Measurements from ENCODE around the gene CELA3B. TPM values are rescaled to one million over a fixed set of nuclear protein-coding genes. Genes with fewer than 3 reads are reported as not detected.

CELA3B gene
- total and polyA plus RNA-seq, 2 of the 13 experiments (the other 11 are each of a cell fraction or from before 2014, with no cell fraction given), result 0.34 TPM; not detected in 1

GRCh38 chr1:22024485-22025367 is 47.9 kb downstream of the CELA3B start (continued):
- TF ChIP-seq EED (CRISPR knock-in tag; IDR thresholded peaks at IDR 0.05), result no peak
- peak; percentile 73 for TF ChIP-seq ZNF747 (CRISPR knock-in tag; IDR thresholded peaks at IDR 0.05; ENCODE audit: borderline replicate concordance)
- TF ChIP-seq KDM1A (CRISPR knock-in tag; IDR thresholded peaks at IDR 0.05), result peak; percentile 73; the same call in 1 of the 2 replicates
- no peak for TF ChIP-seq ZSCAN21 (CRISPR knock-in tag; IDR thresholded peaks at IDR 0.05; ENCODE audit: borderline replicate concordance)
- no peak for TF ChIP-seq JUND (CRISPR knock-in tag; IDR thresholded peaks at IDR 0.05)
- 0 out of 2 replicates have a peak, but pooled peaks have one; percentile 18 for TF ChIP-seq ZNF354B (CRISPR knock-in tag; IDR thresholded peaks at IDR 0.05)
- no peak for TF ChIP-seq ZNF790 (CRISPR knock-in tag; IDR thresholded peaks at IDR 0.05; ENCODE audit: borderline replicate concordance)
- no peak for TF ChIP-seq XRCC5 (optimal IDR thresholded peaks at IDR 0.05; ENCODE audit: low read length)
- TF ChIP-seq ZNF652 (CRISPR knock-in tag; IDR thresholded peaks at IDR 0.05; ENCODE audit: borderline replicate concordance, low read depth), result peak; percentile 70
- TF ChIP-seq ZNF841 (CRISPR knock-in tag; IDR thresholded peaks at IDR 0.05; ENCODE audit: borderline replicate concordance), result no peak
- TF ChIP-seq ZNF337 (CRISPR knock-in tag; IDR thresholded peaks at IDR 0.05; ENCODE audit: borderline replicate concordance, low read depth), result no peak
- no peak for TF ChIP-seq ZBTB8A (CRISPR knock-in tag; IDR thresholded peaks at IDR 0.05; ENCODE audit: borderline replicate concordance, low read depth)
- TF ChIP-seq MXD3 (CRISPR knock-in tag; IDR thresholded peaks at IDR 0.05), result no peak
- TF ChIP-seq ZNF225 (CRISPR knock-in tag; IDR thresholded peaks at IDR 0.05), result no peak
- TF ChIP-seq CCDC6 (CRISPR knock-in tag; IDR thresholded peaks at IDR 0.05), result no peak
- TF ChIP-seq ZNF850 (CRISPR knock-in tag; conservative IDR thresholded peaks at IDR 0.05), result no peak
- TF ChIP-seq ISL2 (CRISPR knock-in tag; IDR thresholded peaks at IDR 0.05), result no peak; the same call in 1 of the 2 replicates
- no peak for TF ChIP-seq PBX3 (CRISPR knock-in tag; IDR thresholded peaks at IDR 0.05; ENCODE audit: borderline replicate concordance)
- TF ChIP-seq ZFP41 (CRISPR knock-in tag; IDR thresholded peaks at IDR 0.05; ENCODE audit: borderline replicate concordance), result no peak
- TF ChIP-seq SKI (IDR thresholded peaks at IDR 0.05; ENCODE audit: partially characterized antibody), result no peak
- TF ChIP-seq SRF (IDR thresholded peaks at IDR 0.05; ENCODE audit: low read depth, low read length), result no peak
- TF ChIP-seq ZNF766 (CRISPR knock-in tag; IDR thresholded peaks at IDR 0.05; ENCODE audit: borderline replicate concordance), result no peak
- TF ChIP-seq ZFP36L1 (CRISPR knock-in tag; IDR thresholded peaks at IDR 0.05), result no peak
- no peak for TF ChIP-seq MBD4 (IDR thresholded peaks at IDR 0.05; ENCODE audit: borderline replicate concordance, low read length)
- no peak for TF ChIP-seq ZNF20 (CRISPR knock-in tag; IDR thresholded peaks at IDR 0.05)
- TF ChIP-seq SOX5 (CRISPR knock-in tag; IDR thresholded peaks at IDR 0.05; ENCODE audit: borderline replicate concordance), result no peak
- TF ChIP-seq HMGXB4 (CRISPR knock-in tag; IDR thresholded peaks at IDR 0.05; ENCODE audit: borderline replicate concordance in 1 of 2, low read depth in 1 of 2), result no peak; a peak in 1 of 4 replicates
- TF ChIP-seq GFI1 (CRISPR knock-in tag; IDR thresholded peaks at IDR 0.05; ENCODE audit: borderline replicate concordance), result peak; percentile 12; the same call in 1 of the 2 replicates

All from HepG2 (cell line).